Activated T-cell treated with anti-CD3 and anti-CD28 coated beads, Interleukin-2, amount 50 U/mL, for 4 hours (primary cell): ENCODE data around the gene CCT2. TPM values are rescaled to one million over a fixed set of nuclear protein-coding genes. Genes with fewer than 3 reads are reported as not detected.

Experiments used
- ATAC-seq, 2 donors: fragments of 200-7000 bp; cut with Tn5 transposase; one replicate each; pipeline ENCODE4 v1.10.0; 2021
- DNase-seq: peaks from one replicate; pipeline ENCODE4 v3.0.0-alpha.2; 2020
- H3K27me3 Mint-ChIP-seq: one replicate; pipeline ENCODE4 v1.8.0; 2021; ENCODE audit warnings: low read depth, mixed read lengths
- H3K36me3 Mint-ChIP-seq: one replicate; pipeline ENCODE4 v1.8.0; 2022; ENCODE audit warnings: mixed read lengths; ENCODE audit not compliant: insufficient read depth
- H3K4me1 Mint-ChIP-seq: one replicate; pipeline ENCODE4 v1.8.0; 2021; ENCODE audit warnings: low read depth, mixed read lengths
- H3K4me3 Mint-ChIP-seq: one replicate; pipeline ENCODE4 v1.8.0; 2021; ENCODE audit warnings: mild to moderate bottlenecking, moderate library complexity, mixed read lengths
- H3K9me3 Mint-ChIP-seq: one replicate; pipeline ENCODE4 v1.8.0; 2021; ENCODE audit warnings: mixed read lengths
- total RNA-seq, 3 donors: library from RNA; stranded (reverse); gene quantifications; one replicate each; pipeline ENCODE4 v1.2.1, GENCODE V29; 2021

CCT2 gene
- total RNA-seq, 3 donors from 2014 or later: 589 to 616 (median 611) TPM

DNA sequence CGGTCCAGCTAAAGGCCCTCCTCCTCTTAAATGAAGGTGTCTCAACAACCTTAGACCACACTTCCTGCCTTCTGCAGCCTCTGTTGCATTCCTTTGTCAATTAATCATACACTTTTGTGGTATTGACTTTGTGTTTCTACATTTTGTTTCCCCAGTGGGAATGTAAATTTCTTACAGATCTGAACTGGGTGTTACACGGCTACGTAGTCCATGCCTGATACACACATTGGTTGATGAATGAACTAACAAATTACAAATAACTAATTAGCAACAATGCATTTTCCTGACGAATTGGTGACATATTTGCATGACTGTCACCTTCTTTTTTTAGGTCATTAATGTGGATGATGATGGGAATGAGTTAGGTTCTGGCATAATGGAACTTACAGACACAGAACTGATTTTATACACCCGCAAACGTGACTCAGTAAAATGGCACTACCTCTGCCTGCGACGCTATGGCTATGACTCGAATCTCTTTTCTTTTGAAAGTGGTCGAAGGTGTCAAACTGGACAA is 15.2 kb upstream of the CCT2 start:
- no peaks in the 10 kb centered on the region for H3K9me3 Mint-ChIP-seq
- no peak for DNase-seq
- H3K4me3 Mint-ChIP-seq: no peak overlapping the region
- ATAC-seq: no peak
- H3K27me3 Mint-ChIP-seq: no peaks in the 10 kb centered on the region
- peaks cover 4% of the 10 kb centered on the region for H3K4me1 Mint-ChIP-seq
- peaks cover 31% of the 10 kb centered on the region for H3K36me3 Mint-ChIP-seq

DNA sequence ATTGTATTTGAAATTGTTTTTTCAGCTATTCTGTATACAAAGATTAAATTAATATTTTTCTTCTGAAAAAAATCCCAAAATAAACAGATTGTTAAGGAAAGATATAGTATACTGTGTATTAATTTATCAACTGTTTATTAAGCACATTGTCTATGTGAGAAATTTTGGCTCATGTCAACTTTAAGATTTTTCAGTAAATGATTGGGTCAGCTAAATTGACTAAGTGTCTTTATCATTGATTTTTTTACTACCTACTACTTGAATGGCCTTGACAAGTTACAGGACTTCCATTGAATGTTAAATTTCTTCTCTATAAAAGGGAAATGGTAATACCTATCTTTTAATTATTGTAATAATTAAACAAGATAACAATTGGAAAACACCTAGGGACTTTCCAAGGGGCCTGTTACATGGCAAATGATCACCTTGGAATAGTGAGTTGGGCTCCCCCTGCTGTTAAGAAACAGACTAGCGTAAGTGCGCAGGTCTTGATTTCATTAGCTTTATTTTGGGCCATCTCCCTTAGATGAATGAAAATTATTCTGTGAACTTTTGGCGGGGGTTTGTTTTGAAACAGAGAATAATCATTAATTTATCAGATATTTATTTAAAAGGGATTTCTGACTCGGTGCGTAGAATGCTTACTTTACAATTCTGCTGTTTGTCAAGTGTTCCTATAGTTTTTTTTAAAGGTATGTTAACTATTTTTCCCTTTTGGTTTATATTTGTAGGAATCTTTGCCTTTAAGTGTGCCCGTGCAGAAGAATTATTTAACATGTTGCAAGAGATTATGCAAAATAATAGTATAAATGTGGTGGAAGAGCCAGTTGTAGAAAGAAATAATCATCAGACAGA is 14.5 kb upstream of the CCT2 start:
- Mint-ChIP-seq H3K36me3 (peaks cover 31% of the 10 kb centered on the region), H3K27me3 (no peaks in the 10 kb centered on the region)

DNA sequence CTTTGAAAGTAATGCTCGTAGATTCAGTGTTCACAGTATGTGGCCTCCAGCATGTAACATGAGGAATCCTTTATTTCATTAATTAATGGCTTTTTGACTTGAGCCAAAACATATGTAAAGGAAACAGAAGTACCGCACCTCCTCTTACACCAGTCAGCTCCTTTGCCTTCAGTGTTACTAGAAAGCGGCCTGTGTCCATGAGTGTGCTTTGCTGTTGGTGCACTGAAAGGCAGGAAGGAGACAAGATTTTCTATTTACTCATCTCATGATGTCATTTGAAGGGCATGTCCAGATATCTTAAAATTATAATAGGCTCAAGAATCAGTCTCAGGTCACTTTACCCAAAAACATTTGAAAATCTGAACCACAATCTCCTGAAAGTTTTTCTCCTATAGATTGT is 9.9 kb upstream of the CCT2 start:
- DNase-seq: no peak
- no peaks in the 10 kb centered on the region for H3K9me3 Mint-ChIP-seq
- H3K4me3 Mint-ChIP-seq: no peak overlapping the region
- peaks cover 3% of the 10 kb centered on the region for H3K4me1 Mint-ChIP-seq
- H3K36me3 Mint-ChIP-seq: peaks cover 20% of the 10 kb centered on the region
- no peak for ATAC-seq
- no peaks in the 10 kb centered on the region for H3K27me3 Mint-ChIP-seq

More for the DNA sequence above, 14.5 kb upstream of the CCT2 start:
- Mint-ChIP-seq H3K4me3 (no peak overlapping the region), H3K9me3 (no peaks in the 10 kb centered on the region), H3K4me1 (peaks cover 4% of the 10 kb centered on the region)
- peak; percentile 69 to 85 for ATAC-seq
- DNase-seq: peak; percentile 52

DNA sequence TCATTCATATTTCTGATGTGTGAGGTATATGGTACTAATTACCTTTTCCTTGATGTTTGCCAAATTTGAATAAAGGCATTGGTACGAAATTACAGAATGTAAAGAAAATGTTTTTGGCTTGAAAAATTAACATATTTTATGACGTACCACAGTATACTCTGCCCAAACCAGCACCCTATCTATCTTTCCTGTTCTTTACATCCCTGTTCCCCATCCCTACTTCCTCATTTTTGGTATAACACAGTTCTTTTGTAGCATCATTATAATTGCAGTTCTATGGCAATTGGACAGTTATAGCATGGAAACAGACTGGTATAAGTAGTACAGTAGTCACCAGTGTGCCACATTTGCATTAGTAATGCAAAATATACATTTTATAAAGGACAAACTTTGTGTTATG is 7.0 kb upstream of the CCT2 start:
- ATAC-seq: no peak
- Mint-ChIP-seq H3K27me3 (no peaks in the 10 kb centered on the region), H3K4me3 (no peak overlapping the region), H3K4me1 (peaks cover 3% of the 10 kb centered on the region), H3K9me3 (no peaks in the 10 kb centered on the region), H3K36me3 (peaks cover 9% of the 10 kb centered on the region)
- DNase-seq: no peak

DNA sequence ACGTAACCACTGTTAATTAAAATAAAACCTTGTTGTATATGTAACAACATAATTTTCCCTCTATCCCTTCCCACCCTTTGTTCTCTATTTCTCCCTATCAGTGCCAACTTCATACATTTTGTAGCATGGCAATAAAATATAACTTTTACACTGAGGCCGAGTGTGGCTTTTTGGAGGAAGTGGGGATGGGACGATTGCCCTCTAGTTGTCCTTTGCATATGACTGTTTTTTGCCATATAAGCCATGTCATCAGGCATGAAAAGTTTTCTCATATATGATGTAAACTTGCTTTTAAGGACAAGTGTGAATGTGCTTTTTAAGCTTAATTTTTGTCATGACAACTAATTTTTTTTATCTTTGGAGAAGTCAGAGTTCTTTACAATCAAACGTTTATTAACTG is 6.2 kb upstream of the CCT2 start:
- Mint-ChIP-seq H3K27me3 (no peaks in the 10 kb centered on the region), H3K4me1 (peaks cover 3% of the 10 kb centered on the region), H3K36me3 (peaks cover 6% of the 10 kb centered on the region), H3K4me3 (no peak overlapping the region), H3K9me3 (no peaks in the 10 kb centered on the region)
- ATAC-seq (no peak), DNase-seq (no peak)

DNA sequence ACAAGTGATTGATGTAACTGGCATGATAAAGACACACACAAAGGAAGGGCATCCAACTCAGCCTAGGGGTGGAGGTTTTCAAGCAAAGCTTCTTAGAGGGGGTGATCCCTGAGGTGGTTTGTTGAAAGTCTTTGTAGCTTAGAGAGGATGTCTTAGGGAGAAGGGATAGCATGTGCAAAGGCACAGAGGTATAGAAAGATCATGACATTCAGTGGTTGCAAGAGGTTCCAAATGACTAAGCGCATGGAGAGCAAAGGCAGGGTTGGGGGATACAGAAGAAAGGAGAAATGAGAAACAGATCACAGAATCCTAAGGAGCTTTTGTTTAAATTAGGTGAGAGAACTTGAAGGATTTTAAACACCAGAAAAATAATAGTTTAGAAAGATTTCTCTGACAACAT is 5.2 kb upstream of the CCT2 start:
- Mint-ChIP-seq H3K9me3 (no peaks in the 10 kb centered on the region), H3K4me3 (no peak overlapping the region), H3K27me3 (no peaks in the 10 kb centered on the region), H3K4me1 (peaks cover 5% of the 10 kb centered on the region), H3K36me3 (no peaks in the 10 kb centered on the region)
- DNase-seq (no peak), ATAC-seq (no peak)

DNA sequence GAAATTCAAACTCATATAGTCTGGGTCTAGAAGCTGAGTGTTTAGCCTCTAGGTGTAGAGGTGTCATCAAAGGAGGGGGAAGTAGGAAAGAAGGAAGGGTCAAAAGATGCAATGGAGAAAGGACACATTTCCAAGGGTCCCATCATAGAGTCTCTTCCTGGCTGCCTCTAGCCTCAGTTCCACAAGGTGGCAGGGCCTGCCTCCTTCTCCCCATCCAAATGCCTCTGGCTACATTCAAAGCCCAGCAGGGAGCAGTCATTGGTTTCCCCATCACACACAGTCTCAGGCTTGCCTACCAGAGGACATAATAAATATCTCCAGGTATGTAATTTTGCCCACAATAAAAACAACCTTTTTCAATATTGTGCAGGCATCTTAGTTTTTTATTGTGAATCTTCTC is 2.1 kb upstream of the CCT2 start:
- ATAC-seq (no peak), DNase-seq (no peak)
- Mint-ChIP-seq H3K9me3 (no peaks in the 10 kb centered on the region), H3K4me1 (peaks cover 8% of the 10 kb centered on the region), H3K27me3 (no peaks in the 10 kb centered on the region), H3K36me3 (peaks cover 9% of the 10 kb centered on the region), H3K4me3 (no peak overlapping the region)

DNA sequence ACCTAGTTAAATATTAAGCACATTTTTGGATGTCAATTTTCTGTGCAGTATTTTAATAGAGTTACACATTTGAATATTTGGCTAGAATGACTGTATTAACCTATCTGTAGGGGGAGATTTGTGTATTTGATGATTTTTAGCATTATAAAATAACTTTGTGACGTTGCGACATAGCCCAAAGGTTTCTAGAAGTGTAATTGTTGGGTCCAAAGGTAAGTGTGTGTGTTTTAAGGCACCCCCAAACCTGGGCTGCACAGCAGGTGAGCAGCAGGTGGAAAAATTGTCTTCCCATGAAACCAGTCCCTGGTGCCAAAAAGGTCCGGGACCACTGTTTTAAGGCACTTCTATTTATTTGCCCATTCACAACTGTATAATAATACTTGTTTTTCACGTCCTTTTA is 3.3 kb downstream of the CCT2 start:
- H3K36me3 Mint-ChIP-seq: peaks cover 46% of the 10 kb centered on the region
- no peak overlapping the region for H3K4me3 Mint-ChIP-seq
- peaks cover 18% of the 10 kb centered on the region for H3K4me1 Mint-ChIP-seq
- H3K9me3 Mint-ChIP-seq: no peaks in the 10 kb centered on the region
- ATAC-seq (no peak), DNase-seq (no peak)
- no peaks in the 10 kb centered on the region for H3K27me3 Mint-ChIP-seq

DNA sequence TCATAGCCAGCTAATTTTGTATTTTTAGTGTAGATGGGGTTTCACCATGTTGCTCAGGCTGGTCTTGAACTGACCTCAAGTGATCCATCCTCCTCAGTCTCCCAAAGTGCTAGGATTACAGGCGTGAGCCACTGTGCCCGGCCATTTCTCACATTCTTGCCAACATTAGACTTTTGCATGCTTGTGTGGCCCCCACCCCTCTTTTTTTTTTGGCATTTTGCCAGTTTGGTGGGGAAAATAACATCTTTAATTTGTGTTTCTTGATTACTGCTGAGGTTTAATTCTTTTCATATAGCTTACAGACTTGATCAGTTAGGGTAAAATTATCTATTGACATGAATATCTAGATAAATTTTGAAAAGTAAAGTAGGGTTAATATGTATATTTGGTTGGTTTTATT is 3.8 kb downstream of the CCT2 start:
- Mint-ChIP-seq H3K27me3 (no peaks in the 10 kb centered on the region), H3K4me1 (peaks cover 19% of the 10 kb centered on the region), H3K9me3 (no peaks in the 10 kb centered on the region), H3K36me3 (peaks cover 50% of the 10 kb centered on the region), H3K4me3 (no peak overlapping the region)
- ATAC-seq (no peak), DNase-seq (no peak)

DNA sequence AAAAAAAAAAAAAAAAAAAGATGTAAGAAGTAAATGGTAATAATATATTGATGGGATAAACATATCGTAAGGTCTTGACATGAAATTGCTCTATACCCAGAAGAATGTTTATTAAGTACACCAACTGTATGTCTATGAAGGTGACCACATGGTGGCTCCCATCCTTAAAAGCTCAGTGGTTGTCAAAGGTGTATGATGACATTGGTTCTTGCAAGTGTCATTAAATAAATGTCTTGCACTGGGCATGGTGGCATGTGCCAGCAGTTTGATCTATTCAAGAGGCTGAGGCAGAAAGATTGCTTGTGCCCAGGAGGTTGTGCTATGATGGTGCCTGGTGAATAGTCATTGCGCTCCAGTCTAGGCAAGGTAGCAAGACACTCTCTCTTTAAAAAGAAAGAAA is 10.4 kb downstream of the CCT2 start:
- H3K4me3 Mint-ChIP-seq: no peak overlapping the region
- H3K4me1 Mint-ChIP-seq: peaks cover 7% of the 10 kb centered on the region
- peaks cover 59% of the 10 kb centered on the region for H3K36me3 Mint-ChIP-seq
- no peak for ATAC-seq
- no peaks in the 10 kb centered on the region for H3K9me3 Mint-ChIP-seq
- H3K27me3 Mint-ChIP-seq: no peaks in the 10 kb centered on the region
- DNase-seq: no peak

DNA sequence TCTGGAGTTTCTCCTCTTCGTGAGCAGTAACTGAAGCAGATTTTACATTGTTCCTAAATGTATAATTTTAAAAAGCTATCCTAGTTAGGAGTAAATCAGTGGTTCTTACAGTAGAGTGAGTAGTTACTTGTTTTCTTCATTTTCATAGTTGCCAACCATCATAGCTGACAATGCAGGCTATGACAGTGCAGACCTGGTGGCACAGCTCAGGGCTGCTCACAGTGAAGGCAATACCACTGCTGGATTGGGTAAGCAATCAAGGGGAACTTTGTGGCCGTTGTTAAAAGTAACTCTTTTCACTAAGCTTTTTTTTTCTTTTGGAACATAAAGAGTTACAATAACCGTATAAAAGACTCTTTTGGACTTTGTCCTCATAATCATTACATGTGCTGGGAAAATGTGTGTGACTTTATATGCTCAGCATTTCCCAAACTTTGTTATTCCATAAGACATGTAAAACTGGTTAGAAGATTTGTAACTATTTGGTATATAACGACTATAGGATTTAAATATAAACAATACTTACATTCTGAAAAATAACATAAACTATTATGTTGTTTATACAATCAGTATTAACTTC is 13.0 kb downstream of the CCT2 start:
- H3K36me3 Mint-ChIP-seq: peaks cover 61% of the 10 kb centered on the region
- ATAC-seq (no peak), DNase-seq (no peak)
- H3K27me3 Mint-ChIP-seq: no peaks in the 10 kb centered on the region
- H3K4me1 Mint-ChIP-seq: peaks cover 3% of the 10 kb centered on the region
- no peak overlapping the region for H3K4me3 Mint-ChIP-seq
- H3K9me3 Mint-ChIP-seq: no peaks in the 10 kb centered on the region

DNA sequence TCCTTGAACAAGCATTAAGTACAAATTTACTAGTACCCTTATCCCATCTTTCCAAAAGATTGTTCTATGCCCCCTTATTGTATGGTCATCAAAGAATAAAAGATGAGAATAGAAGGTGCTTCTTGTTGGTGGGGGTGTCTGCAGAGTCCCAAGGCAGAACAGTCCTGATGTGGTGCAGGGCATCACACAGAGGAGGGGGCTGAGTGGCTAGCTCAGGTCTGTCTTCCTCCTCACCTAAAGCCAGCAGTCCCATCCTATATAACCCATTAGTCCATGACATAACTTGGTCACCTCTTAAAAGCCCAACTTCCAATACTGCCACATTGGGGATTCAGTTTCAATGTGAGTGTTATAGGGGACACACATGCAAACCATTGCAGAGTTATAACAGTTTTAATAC is 15.5 kb downstream of the CCT2 start:
- peaks cover 2% of the 10 kb centered on the region for H3K4me1 Mint-ChIP-seq
- H3K9me3 Mint-ChIP-seq: no peaks in the 10 kb centered on the region
- H3K36me3 Mint-ChIP-seq: peaks cover 54% of the 10 kb centered on the region
- H3K27me3 Mint-ChIP-seq: no peaks in the 10 kb centered on the region
- DNase-seq: no peak
- no peak overlapping the region for H3K4me3 Mint-ChIP-seq
- peak in 1 of 2 donors; percentile 24 for ATAC-seq

DNA sequence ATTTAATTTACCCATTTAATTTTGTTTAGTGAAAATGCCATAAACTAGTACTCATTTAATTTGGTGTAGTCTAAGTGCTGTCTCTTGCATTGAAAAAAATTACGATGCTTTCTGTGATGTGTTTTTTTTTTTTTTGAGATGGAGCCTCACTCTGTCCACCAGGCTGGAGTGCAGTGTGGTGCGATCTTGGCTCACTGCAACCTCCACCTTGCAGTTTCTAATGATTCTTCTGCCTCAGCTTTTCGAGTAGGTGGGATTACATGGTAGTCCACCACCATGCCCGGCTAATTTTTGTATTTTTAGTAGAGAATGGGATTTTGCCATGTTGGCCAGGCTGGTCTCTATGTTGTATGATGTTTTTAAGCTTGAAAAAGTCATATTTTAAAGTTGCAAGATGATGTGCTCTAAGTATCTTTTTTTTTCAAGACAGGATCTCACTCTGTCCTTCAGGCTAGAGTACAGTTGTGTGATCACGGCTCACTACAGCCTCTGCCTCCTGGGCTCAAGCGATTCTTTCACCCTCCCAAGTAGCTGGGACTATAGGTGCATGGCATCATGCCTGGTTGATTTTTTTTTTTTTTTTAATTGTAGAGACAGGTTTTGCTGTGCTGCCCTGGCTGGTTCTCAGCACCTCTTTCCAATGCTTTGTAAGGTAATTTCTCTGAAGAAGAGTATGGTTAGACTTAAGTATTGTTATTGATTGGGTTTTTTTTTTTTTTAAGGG is 16.9 kb downstream of the CCT2 start:
- Mint-ChIP-seq H3K4me3 (no peak overlapping the region), H3K27me3 (no peaks in the 10 kb centered on the region), H3K9me3 (no peaks in the 10 kb centered on the region), H3K36me3 (peaks cover 44% of the 10 kb centered on the region), H3K4me1 (no peaks in the 10 kb centered on the region)
- DNase-seq (no peak), ATAC-seq (no peak)

DNA sequence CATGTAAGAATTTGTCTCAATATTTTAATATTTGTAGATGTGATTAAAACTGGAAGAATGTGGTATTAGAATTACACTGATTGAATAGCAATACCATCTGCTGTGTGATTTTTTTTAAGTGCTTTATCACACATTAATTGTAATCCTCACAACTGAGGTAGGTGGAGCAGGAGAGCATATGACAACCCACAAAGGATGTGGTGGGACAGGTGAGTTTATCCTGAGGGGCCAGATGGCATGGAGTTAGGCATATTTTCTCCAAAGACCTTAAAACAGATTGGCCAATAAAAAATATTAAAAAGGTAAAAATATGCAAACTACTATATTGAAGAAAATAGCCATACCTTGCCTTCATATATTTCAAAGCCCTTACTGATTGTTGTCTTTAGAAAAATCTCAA is 17.7 kb downstream of the CCT2 start:
- DNase-seq: no peak
- H3K4me3 Mint-ChIP-seq: no peak overlapping the region
- ATAC-seq: no peak
- H3K36me3 Mint-ChIP-seq: peaks cover 36% of the 10 kb centered on the region
- no peaks in the 10 kb centered on the region for H3K27me3 Mint-ChIP-seq
- no peaks in the 10 kb centered on the region for H3K4me1 Mint-ChIP-seq
- no peaks in the 10 kb centered on the region for H3K9me3 Mint-ChIP-seq
